Activated CD4-positive, alpha-beta T cell treated with anti-CD3 and anti-CD28 coated beads, Interleukin-10, Interleukin-2, amounts not matched to agents 100 ng/mL and 50 ng/mL, durations not matched to agents 16 hours and 8 hours (primary cell): ENCODE data around the gene TRIM17.

ENCODE experiments used
- DNase-seq: peaks from one replicate; pipeline ENCODE4 v3.0.0-alpha.2; 2020

The TRIM17 gene

DNA sequence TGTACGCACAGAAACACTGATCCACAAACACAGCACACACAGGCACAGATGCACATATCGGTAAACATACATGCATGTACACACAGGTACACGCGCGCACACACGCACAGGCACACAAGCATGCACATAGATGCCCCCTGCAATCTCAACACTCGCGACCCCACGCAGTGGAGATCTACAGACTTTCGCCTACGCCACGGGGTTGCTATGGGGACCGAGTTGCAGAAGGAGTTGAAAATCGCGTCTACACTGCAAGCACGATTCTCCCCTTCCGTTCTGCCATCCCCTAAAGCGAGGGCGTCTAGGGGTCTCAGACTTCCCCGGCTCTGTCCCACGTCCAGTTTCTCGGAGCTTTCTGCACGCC, 826 bp downstream of the TRIM17 start:
- no peak for DNase-seq

DNA sequence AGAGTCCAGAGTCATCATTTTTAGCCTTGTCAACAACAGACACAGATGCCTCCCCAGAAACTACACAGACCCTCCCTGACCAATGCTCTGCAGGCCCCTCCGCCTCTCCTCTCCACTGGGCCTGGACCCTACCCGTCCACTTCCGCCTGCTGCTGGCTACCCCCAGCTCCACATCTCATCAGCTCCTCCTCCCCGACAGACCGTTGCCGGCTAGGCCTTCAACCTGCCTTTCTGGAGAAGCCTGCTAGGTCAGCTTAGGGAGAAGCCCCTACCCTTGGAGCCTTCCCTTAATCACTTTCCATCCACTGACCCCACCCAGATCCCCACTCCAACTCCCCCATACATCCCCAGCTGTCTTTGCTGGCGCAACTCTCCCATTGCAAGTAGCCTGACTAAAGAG, 1.4 kb downstream of the TRIM17 start:
- no peak for DNase-seq

DNA sequence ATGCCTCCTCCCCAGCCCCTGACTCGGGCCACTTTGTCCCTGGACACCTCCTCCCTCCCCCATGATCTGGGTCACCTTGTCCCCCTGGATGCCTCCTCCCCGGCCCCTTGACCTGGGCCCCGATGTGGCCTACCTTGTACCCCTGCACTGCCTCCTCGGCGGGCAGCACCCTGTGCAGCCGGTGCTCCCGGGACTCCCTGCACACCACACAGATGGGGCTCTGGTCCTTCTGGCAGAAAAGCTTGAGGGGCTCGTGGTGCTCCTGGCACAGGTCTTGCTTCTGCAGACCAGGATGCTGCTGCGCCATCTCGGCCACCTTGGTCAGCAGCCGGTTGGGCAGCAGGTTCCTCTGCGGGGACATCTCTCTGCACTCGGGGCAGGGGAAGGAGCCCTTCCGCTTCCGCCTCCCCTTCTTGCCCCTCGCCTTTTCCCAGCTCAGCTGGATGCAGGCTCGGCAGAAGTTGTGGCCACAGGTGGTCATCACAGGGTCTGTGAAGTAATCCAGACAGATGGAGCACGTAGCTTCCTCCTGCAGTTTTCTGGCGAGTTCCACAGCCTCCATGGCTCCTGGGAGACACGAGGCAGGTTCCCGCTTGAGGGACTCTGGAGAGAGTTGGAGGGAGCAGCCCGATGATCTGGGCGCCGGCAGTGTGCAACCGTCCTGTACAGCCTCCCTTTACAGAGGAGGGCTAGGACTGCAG, 2.0 kb downstream of the TRIM17 start:
- no peak for DNase-seq

DNA sequence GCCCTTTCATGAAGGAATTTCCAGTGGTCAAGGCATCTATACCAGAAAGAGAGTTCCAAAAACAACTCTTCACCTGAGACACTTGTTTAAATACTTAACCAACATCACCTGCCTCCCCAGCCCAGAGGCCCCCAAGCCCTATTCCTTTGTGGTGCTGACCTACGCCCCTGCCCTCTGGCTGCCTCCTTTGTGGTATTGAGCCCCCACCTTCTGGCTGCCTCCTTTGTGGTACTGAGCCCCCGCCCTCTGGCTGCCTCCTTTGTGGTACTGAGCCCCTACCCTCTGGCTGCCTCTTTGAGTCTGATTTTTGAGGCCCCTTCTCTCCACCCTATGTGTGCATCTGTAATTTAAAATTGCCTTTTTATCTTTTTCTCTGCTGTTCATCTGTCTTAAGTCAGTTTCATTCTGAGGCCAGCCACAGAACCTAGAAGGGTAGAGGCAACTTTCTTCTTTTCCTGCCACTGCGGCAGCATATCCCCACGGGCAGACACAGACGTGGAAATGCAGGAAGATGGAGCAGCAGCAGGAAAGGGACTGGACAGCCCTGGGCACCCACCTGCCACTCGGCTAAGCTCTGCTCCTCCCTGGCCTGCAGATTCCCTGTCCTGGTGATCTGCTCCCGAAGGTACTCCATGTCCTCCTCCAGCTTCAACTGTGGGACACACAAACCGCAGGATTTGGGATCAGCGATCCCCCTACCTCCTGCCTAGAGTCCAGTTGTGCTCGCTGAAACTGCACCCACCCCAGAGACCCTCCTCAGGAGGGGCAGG, 3.2 kb downstream of the TRIM17 start:
- no peak for DNase-seq

DNA sequence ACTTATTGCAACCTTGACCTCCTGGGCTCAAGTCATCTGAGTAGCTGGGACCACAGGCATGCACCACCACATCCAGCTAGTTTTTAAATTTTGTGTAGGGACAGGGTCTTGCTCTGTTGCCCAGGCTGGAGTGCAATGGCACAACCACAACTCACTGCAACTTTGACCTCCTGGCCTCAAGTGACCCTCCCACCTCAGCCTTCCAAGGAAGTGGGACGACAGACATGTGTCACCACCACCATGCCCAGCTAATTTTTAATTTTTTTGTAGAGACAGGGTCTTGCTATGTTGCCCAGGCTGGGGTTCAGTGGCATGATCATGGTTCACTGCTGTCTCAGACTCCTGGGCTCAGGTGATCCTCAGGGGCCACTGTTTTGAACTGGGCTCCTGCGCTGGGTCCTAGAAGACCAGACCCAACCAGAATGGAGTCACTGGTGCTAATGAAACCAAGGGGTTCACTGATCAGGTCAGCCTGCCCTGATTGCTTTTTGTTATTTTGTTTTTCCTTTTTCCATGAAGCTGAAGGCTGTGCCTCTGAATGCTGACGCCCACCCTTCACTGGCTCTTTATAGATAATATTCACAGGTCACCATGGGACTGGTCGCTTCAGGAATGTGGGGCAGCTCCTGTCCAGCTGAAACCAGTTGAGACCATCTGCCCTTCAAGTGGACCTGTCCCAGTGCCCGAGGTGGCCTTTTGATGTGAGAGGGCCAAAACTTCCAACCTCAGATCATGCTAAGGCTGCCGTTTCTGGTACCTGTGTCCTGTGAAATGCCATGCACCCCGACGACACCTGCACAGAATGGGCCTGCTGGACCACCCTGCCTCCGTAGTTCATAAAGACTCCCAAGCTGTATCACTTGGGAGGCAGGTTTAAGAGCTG, 4.9 kb downstream of the TRIM17 start:
- no peak for DNase-seq

DNA sequence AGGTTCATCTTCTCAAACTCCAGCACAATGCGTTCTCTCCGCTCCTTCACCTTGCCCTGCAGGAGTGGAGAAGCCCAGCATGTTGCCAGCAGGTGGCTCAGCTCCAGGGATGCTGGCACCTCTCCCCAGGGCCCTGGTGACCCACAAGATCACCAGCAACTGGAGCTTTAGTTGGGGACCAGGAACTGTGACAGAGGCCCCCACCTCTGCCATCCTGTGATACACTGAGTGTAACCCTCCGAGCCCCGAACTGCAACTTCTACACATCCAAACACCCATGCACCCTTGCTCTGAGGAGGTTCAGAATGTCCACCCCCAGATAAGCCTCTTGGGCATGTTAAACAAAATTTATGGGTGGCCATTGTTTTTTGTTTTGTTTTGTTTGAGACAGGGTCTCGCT, 5.5 kb downstream of the TRIM17 start:
- DNase-seq = no peak

DNA sequence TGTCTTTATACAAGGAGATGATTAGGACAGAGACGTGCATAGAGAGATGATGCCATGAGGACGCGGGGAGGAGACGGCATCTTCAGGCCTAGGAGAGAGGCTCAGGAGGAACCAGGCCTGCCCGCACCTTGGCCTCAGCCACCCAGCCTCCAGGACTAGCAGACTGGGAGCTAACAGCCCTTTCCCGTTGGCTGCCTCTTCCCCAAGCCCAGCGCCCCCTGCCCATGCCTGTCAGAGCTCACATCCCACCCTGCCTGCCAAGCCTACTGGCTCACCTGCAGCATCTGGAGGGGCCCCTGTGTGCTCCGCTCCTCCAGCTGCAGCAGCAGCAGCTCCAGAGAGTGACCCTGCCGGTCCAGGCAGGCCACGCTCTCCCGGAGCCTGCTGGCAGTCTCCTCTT, 6.0 kb downstream of the TRIM17 start:
- no peak for DNase-seq

DNA sequence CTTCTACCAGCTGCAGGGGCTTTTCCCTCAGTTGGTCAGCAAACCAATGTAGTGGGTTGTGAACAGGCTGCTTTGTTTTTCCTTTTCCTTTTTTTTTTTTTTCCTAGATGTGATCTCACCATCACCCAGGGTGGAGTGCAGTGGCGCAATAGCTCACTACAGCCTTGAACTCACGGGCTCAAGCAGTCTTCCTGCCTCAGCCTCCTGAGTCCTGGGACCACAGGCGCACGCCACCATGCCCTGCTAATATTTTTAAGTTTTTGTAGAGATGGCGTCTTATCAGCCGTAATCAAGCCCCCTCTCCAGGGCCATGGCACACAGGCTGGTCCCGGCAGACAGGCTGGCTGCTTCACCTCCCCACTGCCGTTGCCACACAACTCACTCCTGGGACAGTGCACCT, 6.6 kb downstream of the TRIM17 start:
- DNase-seq = no peak

DNA sequence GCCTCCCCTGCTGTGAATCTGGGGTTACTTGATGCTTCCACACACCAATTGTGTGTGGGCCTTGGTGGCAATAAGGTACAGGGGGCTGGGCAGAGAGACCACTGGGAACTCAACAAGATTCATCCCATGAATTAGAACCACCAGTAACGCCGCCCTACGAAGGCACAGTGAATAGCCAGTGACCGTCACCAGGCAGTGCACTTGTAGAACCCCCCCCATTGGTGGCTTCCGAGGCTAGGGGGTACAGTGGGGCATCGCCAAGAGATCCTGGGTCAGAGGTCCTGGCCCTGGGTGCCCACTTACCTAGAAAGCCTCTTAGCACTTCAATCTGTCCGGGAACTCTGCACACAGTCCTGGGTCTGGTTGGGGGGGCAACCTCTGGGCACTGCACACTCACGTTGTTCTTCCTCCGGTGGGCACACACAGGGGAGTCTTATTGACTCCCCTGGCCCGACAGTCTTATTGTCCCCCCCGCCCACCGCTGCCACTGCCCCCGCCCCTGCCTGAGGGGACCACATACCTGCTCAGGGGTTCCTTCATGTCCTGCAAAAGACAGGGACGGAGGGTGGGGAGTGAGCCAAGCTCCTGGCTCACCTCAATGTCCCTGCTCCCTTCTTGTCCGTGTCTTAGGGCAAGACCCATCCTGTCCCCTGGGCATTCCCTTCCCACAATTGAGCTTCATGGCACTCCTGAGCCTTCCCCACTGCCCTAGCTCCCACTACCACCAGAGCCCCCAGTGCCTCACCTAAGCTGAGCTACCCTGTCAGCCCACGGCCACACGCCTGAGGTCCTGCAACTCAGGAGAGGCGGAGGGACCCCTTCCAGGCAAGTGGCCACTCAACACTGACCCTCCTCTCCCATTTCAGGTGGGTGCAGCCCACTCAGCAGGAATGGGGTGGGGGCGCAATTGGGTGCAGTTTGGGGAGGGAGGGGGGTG, 7.5 kb downstream of the TRIM17 start:
- no peak for DNase-seq

DNA sequence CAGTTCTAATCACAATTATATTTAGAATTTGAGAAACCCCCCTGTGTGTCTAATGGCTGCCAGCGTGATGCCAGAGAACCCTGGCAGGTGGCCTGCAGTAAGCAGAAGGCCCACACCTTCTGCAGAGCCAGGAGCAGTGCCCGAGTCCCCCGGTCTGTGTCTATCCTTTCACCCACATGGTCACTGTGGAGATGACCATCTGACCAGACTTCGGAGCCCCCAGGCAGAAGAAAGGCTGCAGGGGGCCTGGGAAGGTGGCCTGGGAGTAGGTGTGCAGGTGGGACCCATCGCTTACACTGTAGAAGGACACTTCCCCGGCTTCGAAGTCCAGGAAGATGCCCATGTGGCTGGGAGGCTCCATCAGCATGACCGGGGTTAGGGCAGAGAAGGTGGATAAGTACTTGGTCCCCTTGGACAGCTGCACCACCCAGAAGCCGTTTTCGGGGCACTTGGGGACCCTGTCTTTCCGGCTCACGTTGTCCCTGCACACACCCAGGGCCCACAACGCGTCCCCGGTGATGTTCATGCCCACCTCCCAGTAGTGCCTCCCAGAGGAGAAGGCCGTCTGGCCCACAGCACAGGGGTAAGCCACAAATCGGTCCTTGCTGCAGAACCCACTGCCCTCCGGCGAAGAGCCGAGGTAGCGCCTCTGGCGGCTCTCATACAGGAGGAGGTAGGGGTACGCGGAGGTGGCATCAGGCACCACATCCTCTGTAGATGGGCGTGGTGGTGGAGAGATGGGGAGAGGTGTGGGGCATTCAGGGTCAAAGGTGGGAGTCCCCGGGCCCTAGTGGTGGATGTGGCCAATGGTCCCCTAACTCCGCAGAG, 8.4 kb downstream of the TRIM17 start:
- DNase-seq = no peak

DNA sequence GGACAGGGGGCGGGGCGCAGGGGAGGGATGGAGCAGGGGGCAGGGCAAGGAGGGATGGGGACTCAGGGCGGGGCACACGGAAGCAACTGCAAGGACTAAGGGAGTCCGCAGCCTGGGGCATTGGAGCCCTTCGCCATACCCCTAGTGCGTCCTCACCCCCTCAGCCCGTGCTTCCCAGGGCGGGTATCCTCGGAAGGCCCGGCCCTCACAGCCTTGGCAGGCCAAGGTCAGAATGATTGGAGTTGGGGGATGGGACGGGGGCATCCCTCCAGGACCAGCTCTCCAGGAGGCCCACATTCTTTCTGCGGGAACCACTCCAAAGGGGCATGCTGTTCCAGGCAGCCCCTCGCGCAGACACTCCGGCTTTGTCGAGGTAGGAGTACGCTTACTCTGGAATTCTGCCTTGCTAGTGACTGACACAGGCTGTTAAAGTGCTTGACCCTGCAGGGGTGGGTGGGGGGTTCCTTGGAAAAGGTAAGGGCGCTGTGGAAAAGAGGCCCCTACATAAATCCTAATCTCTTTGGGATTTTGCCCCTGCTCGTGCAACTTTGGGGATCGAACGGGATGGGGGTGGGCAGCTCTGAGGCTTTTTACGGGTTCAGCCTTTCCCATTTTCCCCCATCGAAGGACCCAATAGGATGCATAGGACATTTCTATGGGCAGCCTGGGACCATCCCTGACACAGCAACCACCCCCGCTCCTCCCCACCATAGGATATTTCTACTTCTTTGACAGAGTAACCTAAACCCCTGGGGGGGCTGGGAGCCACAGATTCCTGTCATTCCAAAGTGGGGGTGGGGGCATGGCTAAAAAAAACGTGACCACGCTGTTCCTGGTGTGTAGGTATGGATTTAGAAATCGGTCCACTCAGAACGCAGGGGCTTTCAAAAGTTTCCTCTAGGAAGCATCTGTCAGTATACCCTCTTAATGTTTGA, 9.3 kb downstream of the TRIM17 start:
- no peak for DNase-seq

DNA sequence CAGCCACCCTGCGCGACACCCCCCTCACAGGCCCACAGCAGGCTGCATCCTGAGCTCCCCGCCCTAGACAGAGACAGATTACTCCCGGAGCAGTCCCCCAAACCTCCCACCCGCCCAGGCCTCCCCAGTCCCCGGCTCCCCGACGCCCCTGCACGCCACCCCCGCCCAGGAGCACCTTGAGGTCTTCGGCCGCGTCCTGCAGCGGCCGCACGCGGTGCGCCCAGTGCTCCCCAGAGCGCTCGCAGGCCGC, 10.8 kb downstream of the TRIM17 start:
- DNase-seq = no peak

DNA sequence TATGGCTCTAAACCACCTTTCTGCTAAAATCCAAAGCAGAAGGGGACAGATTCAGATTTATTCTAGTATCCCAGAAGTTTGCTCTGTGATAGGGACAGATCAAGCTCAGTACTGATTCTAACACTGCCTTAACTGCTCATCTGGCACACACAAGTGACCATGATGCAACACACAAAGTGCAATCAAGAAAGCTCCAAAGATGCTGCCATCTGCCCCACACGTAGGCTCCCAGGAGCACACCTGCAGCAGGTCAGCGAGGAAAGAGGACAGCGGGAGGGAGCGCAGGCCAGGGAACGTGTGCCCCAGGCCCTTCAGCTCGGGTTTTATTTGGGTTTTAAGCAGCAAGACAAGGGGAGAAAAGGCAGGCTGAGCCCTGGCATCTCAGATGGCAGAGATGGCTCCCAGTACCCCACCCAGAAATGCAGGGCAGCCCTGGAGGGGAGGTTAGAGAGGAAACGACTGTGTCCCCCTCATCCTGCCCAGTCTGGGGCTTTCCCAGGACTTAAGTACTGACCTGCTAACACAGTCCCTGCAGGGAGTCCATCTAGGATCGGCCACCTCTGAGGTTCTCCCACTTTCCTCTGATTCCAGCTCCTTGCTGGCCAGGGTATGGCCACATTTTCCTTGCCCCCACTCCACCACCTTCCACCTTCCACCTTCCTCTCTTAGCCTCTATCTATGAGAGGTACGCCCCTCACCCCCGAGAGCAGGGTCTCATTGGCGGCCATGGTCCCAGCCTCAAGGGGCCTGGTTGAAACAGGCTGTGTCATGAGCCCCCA, 11.3 kb downstream of the TRIM17 start:
- DNase-seq = no peak

DNA sequence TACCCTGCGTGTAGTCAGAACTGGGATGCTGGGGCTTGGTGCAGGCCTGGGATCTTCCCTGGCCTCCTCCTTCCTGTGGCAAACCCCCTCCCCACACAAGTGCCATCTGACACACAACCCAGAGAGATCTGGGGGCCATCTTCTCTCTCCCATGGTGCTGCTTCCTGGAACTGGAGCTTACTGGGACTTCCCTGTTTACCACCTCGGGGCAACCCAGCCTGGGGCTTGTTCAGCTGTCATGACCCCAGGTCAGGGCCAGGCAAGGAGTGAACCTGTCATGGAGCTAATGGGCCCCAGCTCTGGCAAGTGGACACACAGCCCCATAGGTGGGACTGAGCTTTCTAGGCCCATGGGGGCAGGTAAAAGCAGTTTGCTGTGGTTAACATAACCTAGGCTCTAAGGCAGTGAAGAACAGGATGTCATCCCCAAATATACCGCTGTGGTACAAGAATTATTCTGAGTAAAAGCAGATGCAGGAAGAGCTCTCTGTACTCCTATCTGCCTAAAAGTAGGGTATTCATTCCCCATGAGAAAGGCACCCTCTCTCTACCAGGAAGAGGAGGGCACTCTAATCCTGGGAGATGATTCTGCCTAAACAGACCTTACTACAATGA, 12.4 kb downstream of the TRIM17 start:
- peak; percentile 42 for DNase-seq

DNA sequence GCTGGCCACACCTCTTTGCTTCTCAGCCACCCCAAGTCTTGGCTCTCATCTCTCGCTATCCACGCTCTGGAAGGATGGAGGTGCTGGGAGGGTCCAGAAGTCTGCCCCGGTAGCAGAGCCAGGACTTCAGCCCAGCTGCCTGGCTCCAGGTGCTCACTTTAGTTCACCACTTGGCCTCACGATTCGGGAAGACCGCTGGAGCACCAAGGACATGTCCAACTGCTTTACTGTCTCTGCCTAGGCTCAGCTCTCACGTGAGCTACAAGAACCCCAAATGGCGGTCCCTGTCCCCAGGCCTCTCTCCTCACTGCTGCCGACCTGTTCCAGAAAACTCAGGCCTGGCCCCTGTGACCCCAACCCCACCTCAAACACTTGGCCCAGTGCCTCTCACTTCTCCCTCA, 13.4 kb downstream of the TRIM17 start:
- no peak for DNase-seq

DNA sequence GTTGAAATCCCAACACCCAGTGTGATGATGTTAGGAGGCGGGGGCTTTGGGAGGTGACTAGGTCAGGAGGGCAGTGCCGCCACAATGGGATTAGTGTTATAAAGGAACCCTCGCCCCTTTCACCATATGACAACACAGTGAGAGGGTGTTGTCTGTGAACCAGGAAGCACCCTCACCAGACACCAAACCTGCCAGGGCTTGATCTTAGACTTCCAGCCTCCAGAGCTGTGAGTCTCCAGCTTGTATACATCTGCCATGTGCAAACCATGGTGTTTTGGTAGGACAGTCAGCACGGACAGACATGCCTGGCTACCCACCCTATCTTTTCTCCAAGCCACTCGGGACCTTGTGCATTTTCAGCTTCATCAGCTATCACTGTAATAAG, 14.0 kb downstream of the TRIM17 start:
- no peak for DNase-seq

DNA sequence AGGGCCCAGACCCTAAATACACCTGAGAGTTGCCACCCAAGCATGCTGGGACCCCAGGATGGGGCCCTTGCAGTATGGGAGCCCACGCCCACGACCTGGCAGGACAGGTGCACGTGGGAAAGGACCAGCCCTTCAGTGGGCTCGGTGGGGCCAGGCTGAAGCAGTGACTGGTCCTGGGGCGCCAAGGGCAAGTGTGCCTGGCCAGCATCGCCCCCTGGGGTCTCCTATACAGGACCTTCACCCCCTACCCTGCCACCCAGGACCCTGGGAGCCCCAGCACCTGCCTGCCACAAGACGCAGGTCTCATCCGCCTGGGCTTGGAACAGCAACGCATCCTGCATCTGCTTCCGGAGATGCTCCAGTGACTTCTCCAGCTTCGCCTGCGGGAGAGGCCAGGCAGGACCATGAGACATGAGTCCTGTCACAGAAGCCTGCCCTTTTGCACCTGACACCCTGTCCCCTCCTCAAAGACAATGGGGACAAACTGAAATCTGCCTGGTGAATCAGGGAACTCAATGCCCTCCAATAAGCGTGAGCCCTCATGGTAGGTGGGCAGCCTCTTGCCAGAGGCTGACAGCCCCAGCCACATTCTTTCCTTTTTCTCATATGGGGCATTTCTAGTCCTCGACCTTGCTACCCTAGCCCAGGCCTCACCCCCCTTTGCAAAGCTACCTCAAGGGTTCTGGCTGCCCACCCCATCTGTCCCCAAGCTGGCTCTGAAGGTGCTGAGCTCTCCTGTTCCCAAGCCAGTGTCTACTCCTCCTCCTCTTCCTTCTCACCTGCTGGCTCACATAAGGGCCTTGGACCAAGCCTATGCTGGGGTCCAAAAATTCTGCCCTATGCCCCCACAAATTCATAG, 14.7 kb downstream of the TRIM17 start:
- DNase-seq = no peak

DNA sequence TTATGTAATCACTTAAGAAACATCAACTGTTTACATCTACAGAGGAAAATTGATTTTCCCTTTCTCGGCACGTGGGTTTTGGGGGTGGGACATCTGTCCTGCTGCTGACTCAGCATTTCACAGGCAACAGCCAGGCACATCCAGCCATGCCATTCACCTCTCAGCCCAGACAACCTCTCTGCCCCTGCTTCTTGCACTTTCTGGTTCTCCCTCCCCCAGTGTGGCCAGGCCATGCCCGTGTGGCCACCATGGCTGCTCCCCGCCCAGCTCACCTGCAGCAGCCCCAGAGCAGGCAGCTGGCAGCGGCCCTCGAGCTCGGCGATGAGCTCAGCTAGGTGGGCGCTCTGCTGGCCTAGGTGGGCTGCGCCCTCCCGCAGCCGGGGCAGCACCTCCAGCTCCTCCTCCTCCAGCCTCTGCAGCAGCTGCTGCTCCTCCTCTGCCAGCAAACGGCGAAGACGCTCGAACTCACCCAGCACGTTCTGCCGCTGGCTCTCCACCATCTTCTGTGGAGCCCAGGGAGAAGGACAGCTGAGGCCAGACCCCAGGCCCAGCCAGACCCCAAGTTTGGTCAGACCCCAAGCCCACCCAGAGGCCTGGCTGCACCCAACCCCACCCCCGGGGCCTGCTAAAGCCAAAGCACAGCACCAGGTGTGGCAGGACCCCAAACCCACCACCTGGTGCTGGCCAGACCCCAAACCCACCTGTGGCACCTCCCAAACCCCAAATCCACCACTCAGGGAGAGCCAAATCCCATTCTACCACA, 15.8 kb downstream of the TRIM17 start:
- DNase-seq = no peak
